ENCODE data around the gene FFAR4. TPM values are rescaled to one million over a fixed set of nuclear protein-coding genes. Genes with fewer than 3 reads are reported as not detected.

FFAR4 gene
- polyA plus RNA-seq, 4 donors, result 0.45 to 1.3 (median 0.99) TPM; not detected in 1

GRCh38 chr10:93547522-93547921, 18.9 kb upstream of the FFAR4 start:
- Histone ChIP-seq H3K36me3 (ENCODE audit: control insufficient read depth in 3 of 3, insufficient read depth in 2 of 3, low read depth in 1 of 3, low read length in 3 of 3) (no peaks in the 10 kb centered on the region), H3K4me1 (ENCODE audit: control insufficient read depth in 3 of 3, insufficient read depth in 2 of 3, low read depth in 1 of 3, low read length in 2 of 3) (peaks cover 0 to 15% (median 5%) of the 10 kb centered on the region in 3 donors), H3K27ac (ENCODE audit: low read depth in 1 of 3, low read length in 2 of 3) (no peak overlapping the region), H3K27me3 (ENCODE audit: control insufficient read depth in 3 of 3, insufficient read depth in 3 of 3, low read length in 3 of 3) (no peaks in the 10 kb centered on the region), H3K9me3 (ENCODE audit: control insufficient read depth in 2 of 2, insufficient read depth in 1 of 2, low read depth in 1 of 2, low read length in 1 of 2) (no peaks in the 10 kb centered on the region), H3K4me3 (ENCODE audit: low read depth in 1 of 3, low read length in 3 of 3) (no peak overlapping the region)
- FAIRE-seq, result no peak
- no peak for DNase-seq

DNA sequence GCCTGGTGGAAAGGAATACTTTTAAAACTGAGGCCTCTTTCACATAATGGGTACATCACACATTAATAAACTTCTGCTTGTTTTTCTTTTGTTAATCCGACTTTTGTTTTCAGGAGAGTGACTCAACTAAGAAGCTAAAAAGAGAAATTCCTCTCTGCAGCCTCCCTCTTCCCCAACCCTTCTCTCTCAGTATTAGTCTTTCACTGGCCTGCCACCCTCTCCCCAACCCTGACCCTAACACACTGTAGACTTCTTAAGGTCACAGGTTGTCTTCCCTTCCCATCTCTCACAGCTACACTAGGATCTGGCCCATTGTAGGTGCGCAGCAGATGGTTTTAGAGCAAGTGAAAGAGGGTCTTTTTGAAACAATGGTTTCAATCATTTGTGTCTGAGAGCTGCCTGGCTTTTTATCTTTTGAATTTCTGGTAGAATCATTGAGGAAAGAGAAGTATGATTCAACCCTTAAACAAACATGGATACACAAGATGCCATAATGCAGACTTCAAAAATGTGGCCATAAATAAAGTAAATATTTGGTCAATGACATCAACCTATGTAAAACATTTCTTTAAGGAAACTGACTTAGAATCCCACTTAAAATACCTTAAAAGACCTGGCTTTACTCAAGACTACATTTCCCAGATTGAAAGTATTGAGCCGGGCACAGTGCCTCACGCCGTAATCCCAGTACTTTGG, 17.9 kb upstream of the FFAR4 start:
- H3K4me3 ChIP-seq (ENCODE audit: low read depth in 1 of 3, low read length in 3 of 3), result no peak overlapping the region
- no peaks in the 10 kb centered on the region for H3K36me3 ChIP-seq (ENCODE audit: control insufficient read depth in 3 of 3, insufficient read depth in 2 of 3, low read depth in 1 of 3, low read length in 3 of 3)
- 87 to 95% (median 93%) methylated on average over 5 of the region's 5 CpGs for WGBS, 3 donors
- no peak for FAIRE-seq
- no peaks in the 10 kb centered on the region for H3K27me3 ChIP-seq (ENCODE audit: control insufficient read depth in 3 of 3, insufficient read depth in 3 of 3, low read length in 3 of 3)
- H3K9me3 ChIP-seq (ENCODE audit: control insufficient read depth in 2 of 2, insufficient read depth in 1 of 2, low read depth in 1 of 2, low read length in 1 of 2), result no peaks in the 10 kb centered on the region
- peak; percentile 23 to 48 for DNase-seq
- H3K27ac ChIP-seq (ENCODE audit: low read depth in 1 of 3, low read length in 2 of 3), result peak overlapping the region in 2 of 3 donors; percentile 39 to 55
- H3K4me1 ChIP-seq (ENCODE audit: control insufficient read depth in 3 of 3, insufficient read depth in 2 of 3, low read depth in 1 of 3, low read length in 2 of 3), result peaks cover 0 to 11% (median 2%) of the 10 kb centered on the region in 3 donors

GRCh38 chr10:93550606-93551005, 15.9 kb upstream of the FFAR4 start:
- FAIRE-seq, result no peak
- H3K36me3 ChIP-seq (ENCODE audit: control insufficient read depth in 3 of 3, insufficient read depth in 2 of 3, low read depth in 1 of 3, low read length in 3 of 3), result no peaks in the 10 kb centered on the region
- DNase-seq, result peak; percentile 55 to 73
- H3K4me1 ChIP-seq (ENCODE audit: control insufficient read depth in 3 of 3, insufficient read depth in 2 of 3, low read depth in 1 of 3, low read length in 2 of 3), result peaks cover 0 to 27% (median 2%) of the 10 kb centered on the region in 3 donors
- WGBS, 3 donors, result 23 to 60% (median 32%) methylated on average over 4 of the region's 4 CpGs
- H3K27me3 ChIP-seq (ENCODE audit: control insufficient read depth in 3 of 3, insufficient read depth in 3 of 3, low read length in 3 of 3), result no peaks in the 10 kb centered on the region
- H3K4me3 ChIP-seq (ENCODE audit: low read depth in 1 of 3, low read length in 3 of 3), result no peak overlapping the region
- H3K27ac ChIP-seq (ENCODE audit: low read depth in 1 of 3, low read length in 2 of 3), result peak overlapping the region in 2 of 3 donors; percentile 5 to 37
- no peaks in the 10 kb centered on the region for H3K9me3 ChIP-seq (ENCODE audit: control insufficient read depth in 2 of 2, insufficient read depth in 1 of 2, low read depth in 1 of 2, low read length in 1 of 2)

GRCh38 chr10:93552780-93553179, 13.7 kb upstream of the FFAR4 start:
- Histone ChIP-seq H3K27me3 (ENCODE audit: control insufficient read depth in 3 of 3, insufficient read depth in 3 of 3, low read length in 3 of 3) (no peaks in the 10 kb centered on the region), H3K27ac (ENCODE audit: low read depth in 1 of 3, low read length in 2 of 3) (no peak overlapping the region), H3K4me1 (ENCODE audit: control insufficient read depth in 3 of 3, insufficient read depth in 2 of 3, low read depth in 1 of 3, low read length in 2 of 3) (peaks cover 0 to 27% (median 2%) of the 10 kb centered on the region in 3 donors), H3K4me3 (ENCODE audit: low read depth in 1 of 3, low read length in 3 of 3) (no peak overlapping the region), H3K9me3 (ENCODE audit: control insufficient read depth in 2 of 2, insufficient read depth in 1 of 2, low read depth in 1 of 2, low read length in 1 of 2) (no peaks in the 10 kb centered on the region), H3K36me3 (ENCODE audit: control insufficient read depth in 3 of 3, insufficient read depth in 2 of 3, low read depth in 1 of 3, low read length in 3 of 3) (no peaks in the 10 kb centered on the region)
- DNase-seq (no peak), FAIRE-seq (no peak)
- WGBS, 3 donors, result 87 to 99% (median 92%) methylated on average over 3 of the region's 3 CpGs

DNA sequence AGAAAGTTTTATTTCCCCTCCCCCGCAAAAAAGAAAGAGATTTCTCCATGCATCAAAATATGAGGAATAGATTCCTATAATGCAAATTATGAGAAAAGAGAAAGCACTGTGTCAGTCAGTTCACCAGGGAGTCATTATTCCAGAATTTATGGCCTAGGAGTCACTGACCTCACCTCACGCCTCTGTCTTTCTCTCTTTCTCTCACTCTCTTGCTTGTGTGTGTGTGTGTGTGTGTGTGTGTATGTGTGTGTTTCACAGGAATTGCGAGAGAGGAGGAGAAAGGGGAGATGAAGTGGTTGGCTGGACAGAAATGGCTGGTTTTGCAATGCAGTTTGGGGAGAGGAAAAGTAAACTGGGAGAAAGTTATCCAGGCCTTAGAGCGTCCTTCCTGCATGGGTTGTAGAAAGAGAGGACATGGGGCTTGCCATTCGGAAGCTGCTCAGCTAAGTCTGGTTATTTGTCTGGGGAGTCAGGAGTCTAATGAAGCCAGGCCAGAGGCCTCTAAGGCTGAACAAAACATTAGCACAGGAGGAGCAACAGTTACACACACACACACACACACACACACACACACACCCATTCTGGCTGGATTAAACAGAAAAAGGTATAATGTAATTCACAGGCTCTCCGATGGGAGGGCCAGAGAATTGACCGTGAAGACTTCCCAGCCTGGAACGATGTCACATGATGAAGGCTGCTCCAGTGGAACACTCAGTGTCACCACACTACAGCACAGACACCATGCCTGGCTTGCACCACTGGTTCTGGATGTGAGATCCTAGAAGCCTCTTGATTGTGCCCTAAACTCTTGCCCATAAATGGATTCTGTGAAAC, 12.8 kb upstream of the FFAR4 start:
- Histone ChIP-seq H3K27me3 (ENCODE audit: control insufficient read depth in 3 of 3, insufficient read depth in 3 of 3, low read length in 3 of 3) (no peaks in the 10 kb centered on the region), H3K4me3 (ENCODE audit: low read depth in 1 of 3, low read length in 3 of 3) (no peak overlapping the region), H3K36me3 (ENCODE audit: control insufficient read depth in 3 of 3, insufficient read depth in 2 of 3, low read depth in 1 of 3, low read length in 3 of 3) (no peaks in the 10 kb centered on the region), H3K4me1 (ENCODE audit: control insufficient read depth in 3 of 3, insufficient read depth in 2 of 3, low read depth in 1 of 3, low read length in 2 of 3) (peaks cover 0 to 27% (median 2%) of the 10 kb centered on the region in 3 donors), H3K9me3 (ENCODE audit: control insufficient read depth in 2 of 2, insufficient read depth in 1 of 2, low read depth in 1 of 2, low read length in 1 of 2) (no peaks in the 10 kb centered on the region), H3K27ac (ENCODE audit: low read depth in 1 of 3, low read length in 2 of 3) (no peak overlapping the region)
- DNase-seq, result peak in 1 of 2 donors; percentile 32
- no peak for FAIRE-seq
- 86 to 89% (median 87%) methylated on average over 8 of the region's 8 CpGs for WGBS, 3 donors

DNA sequence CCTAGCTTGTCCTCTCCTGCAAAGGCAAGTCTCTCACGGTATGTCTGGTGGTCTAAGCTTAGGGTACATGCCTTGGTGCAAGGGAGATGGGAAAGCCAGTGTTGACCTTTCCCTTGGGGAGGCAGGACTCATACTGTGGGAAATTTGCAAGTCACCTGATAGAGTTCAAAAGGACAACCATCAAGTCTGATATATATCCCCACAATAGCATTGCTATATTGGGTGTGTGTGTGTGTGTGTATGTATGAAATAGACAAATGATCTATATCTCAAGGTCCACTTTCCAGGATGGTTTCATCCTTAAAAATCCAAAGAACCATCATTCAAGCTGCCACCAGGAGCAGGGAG, 12.2 kb upstream of the FFAR4 start:
- no peak overlapping the region for H3K4me3 ChIP-seq (ENCODE audit: low read depth in 1 of 3, low read length in 3 of 3)
- WGBS, 3 donors, result 77 to 84% (median 83%) methylated on average over 1 of the region's 1 CpG
- DNase-seq (peak; percentile 24), FAIRE-seq (no peak)
- no peak overlapping the region for H3K27ac ChIP-seq (ENCODE audit: low read depth in 1 of 3, low read length in 2 of 3)
- H3K9me3 ChIP-seq (ENCODE audit: control insufficient read depth in 2 of 2, insufficient read depth in 1 of 2, low read depth in 1 of 2, low read length in 1 of 2), result peaks cover 0 to 1% of the 10 kb centered on the region in 2 donors
- peaks cover 0 to 27% (median 2%) of the 10 kb centered on the region in 3 donors for H3K4me1 ChIP-seq (ENCODE audit: control insufficient read depth in 3 of 3, insufficient read depth in 2 of 3, low read depth in 1 of 3, low read length in 2 of 3)
- H3K36me3 ChIP-seq (ENCODE audit: control insufficient read depth in 3 of 3, insufficient read depth in 2 of 3, low read depth in 1 of 3, low read length in 3 of 3), result no peaks in the 10 kb centered on the region
- no peaks in the 10 kb centered on the region for H3K27me3 ChIP-seq (ENCODE audit: control insufficient read depth in 3 of 3, insufficient read depth in 3 of 3, low read length in 3 of 3)

GRCh38 chr10:93554760-93555432, 11.6 kb upstream of the FFAR4 start:
- FAIRE-seq, result no peak
- H3K4me3 ChIP-seq (ENCODE audit: low read depth in 1 of 3, low read length in 3 of 3), result no peak overlapping the region
- no peaks in the 10 kb centered on the region for H3K27me3 ChIP-seq (ENCODE audit: control insufficient read depth in 3 of 3, insufficient read depth in 3 of 3, low read length in 3 of 3)
- DNase-seq, result peak; percentile 68 to 79
- peaks cover 0 to 27% (median 2%) of the 10 kb centered on the region in 3 donors for H3K4me1 ChIP-seq (ENCODE audit: control insufficient read depth in 3 of 3, insufficient read depth in 2 of 3, low read depth in 1 of 3, low read length in 2 of 3)
- H3K9me3 ChIP-seq (ENCODE audit: control insufficient read depth in 2 of 2, insufficient read depth in 1 of 2, low read depth in 1 of 2, low read length in 1 of 2), result peaks cover 0 to 7% of the 10 kb centered on the region in 2 donors
- H3K27ac ChIP-seq (ENCODE audit: low read depth in 1 of 3, low read length in 2 of 3), result no peak overlapping the region
- 38 to 52% (median 50%) methylated on average over 14 of the region's 14 CpGs for WGBS, 3 donors
- no peaks in the 10 kb centered on the region for H3K36me3 ChIP-seq (ENCODE audit: control insufficient read depth in 3 of 3, insufficient read depth in 2 of 3, low read depth in 1 of 3, low read length in 3 of 3)

GRCh38 chr10:93559490-93559889, 7.0 kb upstream of the FFAR4 start:
- peaks cover 0 to 10% of the 10 kb centered on the region in 2 donors for H3K9me3 ChIP-seq (ENCODE audit: control insufficient read depth in 2 of 2, insufficient read depth in 1 of 2, low read depth in 1 of 2, low read length in 1 of 2)
- H3K4me1 ChIP-seq (ENCODE audit: control insufficient read depth in 3 of 3, insufficient read depth in 2 of 3, low read depth in 1 of 3, low read length in 2 of 3), result peaks cover 0 to 9% (median 0%) of the 10 kb centered on the region in 3 donors
- FAIRE-seq (no peak), DNase-seq (no peak)
- no peak overlapping the region for H3K27ac ChIP-seq (ENCODE audit: low read depth in 1 of 3, low read length in 2 of 3)
- no peaks in the 10 kb centered on the region for H3K27me3 ChIP-seq (ENCODE audit: control insufficient read depth in 3 of 3, insufficient read depth in 3 of 3, low read length in 3 of 3)
- no peaks in the 10 kb centered on the region for H3K36me3 ChIP-seq (ENCODE audit: control insufficient read depth in 3 of 3, insufficient read depth in 2 of 3, low read depth in 1 of 3, low read length in 3 of 3)
- no peak overlapping the region for H3K4me3 ChIP-seq (ENCODE audit: low read depth in 1 of 3, low read length in 3 of 3)
- 89 to 93% (median 90%) methylated on average over 9 of the region's 9 CpGs for WGBS, 3 donors

All from small intestine (tissue), 7 donors.